Hepatocyte (in vitro differentiated cells): ENCODE data around the gene IMP3.

ENCODE experiments used
- EZH2 ChIP-seq: fragments of 200-600 bp; sonication (generic); IDR thresholded peaks from 2 replicates; pipeline ENCODE4 v1.6.1; 2016; ENCODE audit warnings: antibody characterized with exemption, mild to moderate bottlenecking, borderline replicate concordance
- EZH2phosphoT487 ChIP-seq: fragments of 200-600 bp; sonication (generic); IDR thresholded peaks from one replicate; pipeline ENCODE4 v1.6.1; 2018; ENCODE audit warnings: antibody characterized with exemption, mild to moderate bottlenecking, low read depth, moderate library complexity; ENCODE audit not compliant: unreplicated experiment, severe bottlenecking
- TF ChIP-seq, protein P1 (sequence below): fragments of 200-600 bp; sonication (generic); IDR thresholded peaks from 2 replicates; pipeline ENCODE4 v1.5.1; 2016; ENCODE audit warnings: antibody characterized with exemption, mild to moderate bottlenecking; ENCODE audit not compliant: poor library complexity

DNA sequence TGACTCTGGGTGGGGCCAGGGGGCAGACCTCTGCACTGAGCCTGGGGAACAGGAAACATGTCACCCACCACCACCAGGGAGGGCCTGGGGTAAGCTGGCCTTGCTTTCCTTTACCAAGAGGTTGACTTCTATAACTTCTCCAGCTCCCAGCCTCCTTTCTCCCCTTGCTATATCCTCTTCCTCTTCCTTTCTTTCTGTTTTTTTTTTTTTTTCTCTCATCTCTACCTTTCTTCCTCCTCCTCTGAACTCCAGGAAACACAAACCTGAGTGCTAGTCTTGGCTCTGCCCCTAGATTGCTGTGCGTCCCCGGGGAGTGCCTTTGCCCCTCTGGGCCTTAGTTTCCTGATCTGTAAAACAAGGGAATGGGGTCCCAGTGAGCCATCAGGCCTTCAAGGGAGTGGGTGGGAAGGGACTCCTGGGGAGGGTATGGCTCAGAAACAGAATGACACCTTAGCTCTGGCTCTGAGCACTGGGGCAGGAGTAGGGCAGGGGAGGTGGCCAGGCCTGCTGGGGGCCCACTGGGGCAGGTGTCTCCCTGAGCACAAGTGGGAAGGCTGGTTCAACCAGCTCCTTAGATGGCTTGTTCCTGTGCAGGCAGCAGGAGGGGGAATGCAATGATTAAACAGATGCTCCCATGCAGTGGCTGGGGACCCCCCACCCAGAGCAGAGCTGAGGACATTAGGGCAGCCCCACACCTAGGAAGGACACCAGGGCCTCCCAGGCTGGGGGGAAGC is 12.0 kb upstream of the IMP3 start:
- TF ChIP-seq, protein P1, sequence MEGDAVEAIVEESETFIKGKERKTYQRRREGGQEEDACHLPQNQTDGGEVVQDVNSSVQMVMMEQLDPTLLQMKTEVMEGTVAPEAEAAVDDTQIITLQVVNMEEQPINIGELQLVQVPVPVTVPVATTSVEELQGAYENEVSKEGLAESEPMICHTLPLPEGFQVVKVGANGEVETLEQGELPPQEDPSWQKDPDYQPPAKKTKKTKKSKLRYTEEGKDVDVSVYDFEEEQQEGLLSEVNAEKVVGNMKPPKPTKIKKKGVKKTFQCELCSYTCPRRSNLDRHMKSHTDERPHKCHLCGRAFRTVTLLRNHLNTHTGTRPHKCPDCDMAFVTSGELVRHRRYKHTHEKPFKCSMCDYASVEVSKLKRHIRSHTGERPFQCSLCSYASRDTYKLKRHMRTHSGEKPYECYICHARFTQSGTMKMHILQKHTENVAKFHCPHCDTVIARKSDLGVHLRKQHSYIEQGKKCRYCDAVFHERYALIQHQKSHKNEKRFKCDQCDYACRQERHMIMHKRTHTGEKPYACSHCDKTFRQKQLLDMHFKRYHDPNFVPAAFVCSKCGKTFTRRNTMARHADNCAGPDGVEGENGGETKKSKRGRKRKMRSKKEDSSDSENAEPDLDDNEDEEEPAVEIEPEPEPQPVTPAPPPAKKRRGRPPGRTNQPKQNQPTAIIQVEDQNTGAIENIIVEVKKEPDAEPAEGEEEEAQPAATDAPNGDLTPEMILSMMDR: no peak
- TF ChIP-seq EZH2 (no peak), EZH2phosphoT487 (no peak)
